IPS-20b (cell line): ENCODE measurements around the gene RAD51AP2.

Experiments
- H3K27ac ChIP-seq: one replicate; pipeline ENCODE4 v1.5.1; 2013; ENCODE audit warnings: low read length
- H3K27me3 ChIP-seq: 2 replicates; pipeline ENCODE4 v1.6.1; 2013; ENCODE audit warnings: mild to moderate bottlenecking, low read length, inconsistent platforms; ENCODE audit not compliant: insufficient read depth
- H3K36me3 ChIP-seq: 2 replicates; pipeline ENCODE4 v1.6.1; 2013; ENCODE audit warnings: low read depth, mild to moderate bottlenecking, inconsistent platforms, low read length, moderate library complexity; ENCODE audit not compliant: insufficient read depth
- H3K4me1 ChIP-seq: 2 replicates; pipeline ENCODE4 v1.6.1; 2013; ENCODE audit warnings: mild to moderate bottlenecking, control low read depth, inconsistent platforms, low read length, moderate library complexity; ENCODE audit not compliant: insufficient read depth
- H3K4me3 ChIP-seq: 2 replicates; pipeline ENCODE4 v1.5.1; 2013; ENCODE audit warnings: mild to moderate bottlenecking, low read length, inconsistent platforms
- H3K9ac ChIP-seq: 2 replicates; pipeline ENCODE4 v1.6.1; 2013; ENCODE audit warnings: low read depth, mild to moderate bottlenecking, inconsistent platforms, low read length, moderate library complexity
- H3K9me3 ChIP-seq: 2 replicates; pipeline ENCODE4 v1.6.1; 2013; ENCODE audit warnings: mild to moderate bottlenecking, low read depth, low read length, inconsistent platforms; ENCODE audit not compliant: insufficient read depth

The RAD51AP2 gene

DNA sequence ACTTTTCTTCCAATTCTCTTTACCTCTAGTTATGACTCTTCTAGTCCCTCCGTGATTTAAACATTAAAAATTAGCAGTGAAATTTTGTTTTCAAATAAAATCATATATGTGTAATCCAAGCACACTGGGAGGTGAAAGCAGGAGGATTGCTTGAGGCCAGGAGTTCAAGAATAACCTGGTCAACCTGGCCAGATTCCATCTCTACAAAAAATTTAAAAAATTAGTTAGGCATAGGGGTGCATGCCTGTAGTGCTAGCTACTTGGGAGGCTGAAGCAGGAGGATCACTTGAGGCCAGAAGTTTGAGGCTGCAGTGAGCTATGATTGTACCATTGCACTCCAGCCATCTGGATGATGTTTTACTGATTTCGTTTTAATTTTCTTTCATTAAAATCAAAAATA, 15.3 kb upstream of the RAD51AP2 start:
- H3K9me3 ChIP-seq: no peaks in the 10 kb centered on the region
- no peak overlapping the region for H3K4me3 ChIP-seq
- H3K27ac ChIP-seq: no peak overlapping the region
- H3K27me3 ChIP-seq: peaks cover 24% of the 10 kb centered on the region
- no peaks in the 10 kb centered on the region for H3K36me3 ChIP-seq
- H3K4me1 ChIP-seq: peaks cover 7% of the 10 kb centered on the region
- H3K9ac ChIP-seq: no peak overlapping the region

DNA sequence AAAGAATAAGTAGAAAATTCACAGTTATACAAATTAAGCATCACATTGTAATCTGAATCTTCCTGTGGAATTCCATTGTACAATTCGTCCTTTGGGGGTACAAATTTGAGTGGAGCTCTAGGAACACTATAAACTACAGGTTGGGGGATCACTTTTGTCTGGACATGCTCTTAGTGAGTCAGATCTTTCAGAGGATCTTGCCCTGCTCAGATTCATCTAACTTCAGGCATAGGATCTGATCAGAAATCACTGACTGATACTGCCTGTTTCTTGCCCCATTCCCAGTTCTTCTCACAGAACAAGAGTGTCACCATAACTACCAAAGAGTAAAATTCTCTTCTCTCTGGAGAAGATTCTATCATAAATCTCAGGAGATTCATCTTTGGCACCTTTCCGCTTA, 11.5 kb upstream of the RAD51AP2 start:
- Histone ChIP-seq H3K9me3 (no peaks in the 10 kb centered on the region), H3K36me3 (no peaks in the 10 kb centered on the region), H3K9ac (no peak overlapping the region), H3K4me3 (no peak overlapping the region), H3K27me3 (no peaks in the 10 kb centered on the region), H3K4me1 (no peaks in the 10 kb centered on the region), H3K27ac (no peak overlapping the region)

DNA sequence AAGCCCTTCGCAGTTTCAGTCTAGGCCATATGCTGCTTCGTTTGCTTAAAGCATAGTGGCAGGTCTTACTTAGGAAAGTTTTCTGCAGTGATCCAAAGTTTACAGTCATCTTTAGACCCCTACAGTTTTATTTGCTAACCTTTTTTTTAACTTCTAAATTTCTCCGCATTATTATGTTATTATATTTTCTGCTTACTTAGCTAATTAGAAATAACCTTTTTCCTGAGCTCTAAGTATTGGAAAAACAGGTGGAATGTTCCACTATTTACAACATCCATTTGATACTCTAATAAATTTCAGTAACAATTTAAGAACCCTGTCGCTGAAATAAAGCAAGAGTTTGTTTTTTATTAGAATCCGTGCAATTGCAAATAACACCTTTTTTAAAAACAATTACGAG, 4.1 kb upstream of the RAD51AP2 start:
- Histone ChIP-seq H3K9me3 (no peaks in the 10 kb centered on the region), H3K27me3 (peaks cover 3% of the 10 kb centered on the region; the same call in 1 of the 2 replicates), H3K4me1 (peaks cover 3% of the 10 kb centered on the region; the same call in 1 of the 2 replicates), H3K9ac (no peak overlapping the region), H3K4me3 (no peak overlapping the region), H3K36me3 (no peaks in the 10 kb centered on the region), H3K27ac (no peak overlapping the region)

DNA sequence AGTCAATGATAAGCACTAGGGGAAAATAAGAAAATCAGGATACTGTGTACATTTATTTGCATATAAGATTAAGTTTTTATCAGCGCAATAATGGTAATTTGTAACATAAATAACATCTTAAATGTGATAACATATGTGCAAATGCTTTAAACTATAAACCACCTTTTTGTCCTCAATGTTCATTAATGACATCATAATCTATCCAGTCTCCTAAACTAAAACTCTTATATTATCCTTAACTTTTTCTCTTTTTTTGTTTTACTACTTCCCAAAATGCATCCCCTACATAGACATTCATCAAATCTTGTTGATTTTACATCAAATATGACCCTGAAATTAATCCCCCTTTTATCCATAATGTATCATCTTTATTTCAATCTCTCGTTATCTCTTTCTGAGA, 3.4 kb upstream of the RAD51AP2 start:
- Histone ChIP-seq H3K27ac (no peak overlapping the region), H3K36me3 (no peaks in the 10 kb centered on the region), H3K9me3 (no peaks in the 10 kb centered on the region), H3K4me1 (peaks cover 3% of the 10 kb centered on the region; the same call in 1 of the 2 replicates), H3K9ac (no peak overlapping the region), H3K4me3 (no peak overlapping the region), H3K27me3 (peaks cover 3% of the 10 kb centered on the region; the same call in 1 of the 2 replicates)

DNA sequence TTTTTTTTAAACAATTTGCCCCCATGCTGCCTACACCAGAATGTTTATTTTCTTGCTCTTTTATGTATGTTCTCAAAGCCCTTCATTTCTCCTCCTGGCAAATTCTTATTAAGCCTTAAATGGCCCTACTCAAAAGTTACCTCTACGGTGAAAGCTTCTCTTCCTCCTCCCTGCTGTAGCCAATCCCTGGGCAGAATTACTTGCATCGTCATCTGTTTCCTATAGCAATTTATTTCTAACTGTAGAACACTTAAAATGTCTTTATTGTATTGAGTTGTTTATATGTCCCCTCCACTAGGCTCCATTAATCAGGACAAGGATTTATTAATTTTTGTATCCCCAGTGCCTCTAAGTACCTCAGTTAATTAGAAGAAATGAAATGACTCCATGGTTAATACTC, 2.5 kb upstream of the RAD51AP2 start:
- H3K27me3 ChIP-seq: peaks cover 3% of the 10 kb centered on the region; the same call in 1 of the 2 replicates
- H3K4me3 ChIP-seq: no peak overlapping the region
- H3K4me1 ChIP-seq: peaks cover 3% of the 10 kb centered on the region; the same call in 1 of the 2 replicates
- H3K9me3 ChIP-seq: no peaks in the 10 kb centered on the region
- H3K27ac ChIP-seq: no peak overlapping the region
- no peak overlapping the region for H3K9ac ChIP-seq
- no peaks in the 10 kb centered on the region for H3K36me3 ChIP-seq

DNA sequence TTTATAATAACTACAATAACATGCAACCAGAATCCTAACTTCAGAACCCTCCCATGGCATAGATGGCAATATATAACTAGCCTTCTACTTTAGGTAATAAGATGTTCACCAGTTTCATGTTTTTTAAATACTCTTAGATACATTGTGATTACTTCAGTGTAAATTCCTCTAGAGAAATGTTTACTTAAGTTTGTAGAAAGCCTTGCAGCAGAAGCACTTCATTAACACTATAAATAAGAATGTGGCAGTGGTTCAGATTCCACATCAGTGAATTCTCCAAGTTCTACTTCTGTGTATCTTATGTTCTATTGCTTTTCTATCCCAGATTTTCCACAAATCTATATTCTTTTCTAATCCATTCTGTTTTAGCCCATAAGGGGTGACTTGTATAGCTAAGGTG, 1.2 kb upstream of the RAD51AP2 start:
- no peaks in the 10 kb centered on the region for H3K9me3 ChIP-seq
- H3K4me1 ChIP-seq: peaks cover 5% of the 10 kb centered on the region; the same call in 1 of the 2 replicates
- H3K36me3 ChIP-seq: no peaks in the 10 kb centered on the region
- H3K27ac ChIP-seq: no peak overlapping the region
- no peak overlapping the region for H3K4me3 ChIP-seq
- H3K9ac ChIP-seq: no peak overlapping the region
- peaks cover 3% of the 10 kb centered on the region; the same call in 1 of the 2 replicates for H3K27me3 ChIP-seq

DNA sequence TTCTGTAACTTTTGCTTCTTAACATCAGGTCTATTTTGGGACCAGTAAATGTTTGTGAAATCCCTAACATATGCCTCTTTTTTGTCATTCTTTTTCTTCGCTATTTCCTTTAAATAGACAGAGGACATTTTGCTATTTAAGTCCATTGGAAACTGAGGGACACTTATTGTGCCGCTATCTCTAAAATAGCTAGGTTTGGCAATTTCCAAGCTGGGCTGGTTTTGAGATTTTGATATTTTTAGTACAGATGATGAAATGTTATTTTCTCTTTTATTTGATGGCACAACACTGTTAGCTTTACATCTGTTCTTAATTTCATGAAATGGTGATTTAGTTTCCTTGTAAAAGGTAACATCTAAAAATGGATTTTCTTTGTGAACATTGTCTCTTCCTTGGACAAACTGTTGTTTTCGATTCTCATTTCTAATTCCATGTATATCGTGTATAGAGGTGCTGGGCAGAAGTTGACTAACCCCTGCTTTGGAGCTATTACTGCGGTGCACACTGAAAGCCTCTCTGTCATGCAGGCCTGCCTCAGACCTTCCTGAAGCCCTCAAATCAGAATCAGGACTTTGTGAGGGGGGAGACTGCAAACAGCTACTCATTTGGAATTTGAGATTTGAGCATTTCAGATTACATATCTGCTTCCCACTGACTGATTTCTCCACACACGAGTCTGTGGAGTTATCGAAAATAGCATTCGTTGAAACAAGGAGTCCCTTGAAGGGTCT, 594 bp downstream of the RAD51AP2 start:
- Histone ChIP-seq H3K9ac (peak overlapping the region; percentile 70; the same call in 1 of the 2 replicates), H3K4me1 (peaks cover 5% of the 10 kb centered on the region; the same call in 1 of the 2 replicates), H3K36me3 (no peaks in the 10 kb centered on the region), H3K27ac (no peak overlapping the region), H3K4me3 (peak overlapping the region; percentile 79), H3K27me3 (peaks cover 3% of the 10 kb centered on the region; the same call in 1 of the 2 replicates), H3K9me3 (no peaks in the 10 kb centered on the region)

DNA sequence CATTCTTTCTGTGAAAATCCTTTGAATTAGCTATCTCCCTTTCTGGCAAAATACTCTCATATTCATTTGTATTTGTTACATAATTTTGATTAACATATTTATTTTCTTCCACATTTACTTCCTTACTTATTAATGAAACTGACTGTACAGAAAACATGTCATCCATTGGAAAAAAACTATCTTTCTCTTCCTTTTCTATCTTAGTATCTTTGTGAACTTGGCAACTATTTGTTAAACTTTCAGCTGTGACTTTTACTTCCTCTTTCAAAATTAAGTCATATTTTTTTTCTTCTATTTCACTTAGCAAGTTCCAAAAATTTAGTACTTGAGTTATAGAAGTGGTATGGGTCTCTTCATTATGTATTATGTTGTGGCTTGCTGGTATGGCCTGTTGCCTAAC, 2.6 kb downstream of the RAD51AP2 start:
- H3K27me3 ChIP-seq: peaks cover 3% of the 10 kb centered on the region; the same call in 1 of the 2 replicates
- H3K27ac ChIP-seq: peak overlapping the region; percentile 18
- H3K36me3 ChIP-seq: no peaks in the 10 kb centered on the region
- H3K4me3 ChIP-seq: no peak overlapping the region
- H3K9me3 ChIP-seq: no peaks in the 10 kb centered on the region
- H3K9ac ChIP-seq: no peak overlapping the region
- peaks cover 5% of the 10 kb centered on the region; the same call in 1 of the 2 replicates for H3K4me1 ChIP-seq

DNA sequence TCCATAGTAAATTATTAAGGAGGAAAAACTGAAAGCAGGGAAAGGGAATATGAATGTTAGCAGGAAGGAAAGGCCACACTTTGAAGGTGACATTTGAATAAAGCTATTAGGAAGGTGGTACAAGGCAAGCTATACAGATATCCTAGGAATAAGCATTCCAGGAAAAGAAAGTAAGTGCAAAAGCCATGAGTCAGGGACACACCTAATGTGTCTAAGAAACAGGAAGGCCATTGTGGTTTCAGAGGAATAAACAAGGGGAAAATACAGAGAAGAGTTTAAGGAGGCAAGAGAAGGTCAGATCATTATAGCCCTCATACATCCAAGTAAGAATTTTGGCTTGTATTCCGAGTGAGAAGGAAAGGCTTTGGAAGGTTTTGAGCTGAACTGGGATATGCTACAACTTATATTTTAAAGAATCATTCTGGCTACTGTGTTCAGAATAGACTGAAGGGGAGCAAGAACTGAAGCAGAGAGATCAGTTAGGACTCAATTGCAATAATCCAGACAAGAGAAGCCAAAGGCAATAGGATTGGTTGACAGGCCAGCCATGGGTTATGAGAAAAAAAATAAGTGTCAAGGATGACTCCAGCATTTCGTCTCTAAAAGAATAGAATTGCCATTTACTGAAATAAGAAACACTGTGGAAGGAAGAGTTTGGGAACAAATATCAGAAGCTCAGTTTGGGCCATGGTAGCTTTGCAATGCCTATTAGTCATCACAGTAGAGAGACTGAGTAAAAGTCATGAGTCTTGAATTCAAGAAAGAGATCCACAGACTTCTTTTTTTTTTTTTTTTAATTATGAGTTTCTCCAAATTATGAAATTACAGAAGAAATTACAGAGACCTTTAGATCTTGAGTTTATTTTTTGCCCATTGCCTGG, 11.3 kb downstream of the RAD51AP2 start:
- no peak overlapping the region for H3K9ac ChIP-seq
- H3K9me3 ChIP-seq: no peaks in the 10 kb centered on the region
- no peaks in the 10 kb centered on the region for H3K27me3 ChIP-seq
- H3K4me3 ChIP-seq: no peak overlapping the region
- H3K27ac ChIP-seq: no peak overlapping the region
- peaks cover 5% of the 10 kb centered on the region for H3K4me1 ChIP-seq
- H3K36me3 ChIP-seq: no peaks in the 10 kb centered on the region

DNA sequence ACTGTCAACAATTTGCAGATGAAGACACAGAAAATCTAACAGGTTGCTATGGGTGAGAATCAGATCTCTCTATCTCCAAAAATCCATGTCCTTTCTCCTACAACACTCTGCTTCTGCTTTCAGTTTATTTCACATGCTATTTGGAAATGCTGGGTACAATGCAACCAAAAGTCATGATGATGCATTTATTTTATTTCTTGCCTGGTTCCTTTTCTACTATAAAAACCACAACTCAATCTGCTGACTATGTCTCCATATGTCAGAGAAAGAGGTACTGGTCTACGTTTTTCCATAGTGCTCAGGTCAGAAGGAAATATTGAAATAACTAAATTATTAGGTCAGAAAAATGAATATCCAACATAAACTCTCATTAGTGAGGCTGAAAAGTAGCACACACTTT, 20.5 kb downstream of the RAD51AP2 start:
- no peak overlapping the region for H3K27ac ChIP-seq
- H3K9ac ChIP-seq: no peak overlapping the region
- no peaks in the 10 kb centered on the region for H3K27me3 ChIP-seq
- H3K4me3 ChIP-seq: no peak overlapping the region
- no peaks in the 10 kb centered on the region for H3K4me1 ChIP-seq
- no peaks in the 10 kb centered on the region for H3K9me3 ChIP-seq
- no peaks in the 10 kb centered on the region for H3K36me3 ChIP-seq

DNA sequence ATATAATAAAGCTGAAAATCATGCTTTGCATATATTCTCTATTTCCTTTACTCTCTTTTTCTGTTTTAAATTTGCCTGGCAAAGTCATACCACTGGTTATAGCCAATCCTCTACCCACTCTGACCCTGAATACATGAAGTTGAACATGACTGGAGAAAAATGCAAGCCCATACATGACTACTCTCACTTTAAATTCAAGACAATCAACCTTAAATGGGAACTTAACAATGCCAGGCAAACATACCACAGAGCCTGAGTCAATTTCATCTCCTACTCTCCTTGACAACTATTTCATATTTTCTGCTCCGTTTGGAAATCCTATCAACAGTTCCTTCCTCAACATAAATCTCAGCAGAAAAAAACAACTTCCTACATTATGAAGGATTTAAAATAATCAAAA, 22.6 kb downstream of the RAD51AP2 start:
- Histone ChIP-seq H3K9me3 (no peaks in the 10 kb centered on the region), H3K9ac (no peak overlapping the region), H3K27ac (no peak overlapping the region)

More for the DNA sequence above, 22.6 kb downstream of the RAD51AP2 start:
- H3K27me3 ChIP-seq: no peaks in the 10 kb centered on the region
- no peak overlapping the region for H3K4me3 ChIP-seq
- no peaks in the 10 kb centered on the region for H3K4me1 ChIP-seq
- H3K36me3 ChIP-seq: no peaks in the 10 kb centered on the region
